Upper lobe of right lung (tissue), 1 donor: ENCODE data around the gene BNC2. TPM values are rescaled to one million over a fixed set of nuclear protein-coding genes. Genes with fewer than 3 reads are reported as not detected.

Experiments
- ATAC-seq: fragments of 200-7000 bp; cut with Tn5 transposase; one replicate; pipeline ENCODE4 v1.9.1; 2020; ENCODE audit warnings: mild to moderate bottlenecking, moderate library complexity
- DNase-seq: peaks from one replicate; pipeline ENCODE4 v3.0.0-alpha.2; 2020
- H3K27ac ChIP-seq: fragments of 200-600 bp; one replicate; pipeline ENCODE4 v1.8.0; 2022
- H3K27me3 ChIP-seq: fragments of 200-600 bp; one replicate; pipeline ENCODE4 v1.8.0; 2022; ENCODE audit warnings: mild to moderate bottlenecking
- H3K36me3 ChIP-seq: fragments of 200-600 bp; one replicate; pipeline ENCODE4 v1.8.0; 2022
- H3K4me1 ChIP-seq: fragments of 200-600 bp; one replicate; pipeline ENCODE4 v1.8.0; 2022
- H3K4me3 ChIP-seq: fragments of 200-600 bp; one replicate; pipeline ENCODE4 v1.8.0; 2022; ENCODE audit warnings: mild to moderate bottlenecking
- H3K9me3 ChIP-seq: fragments of 200-600 bp; one replicate; pipeline ENCODE4 v1.8.0; 2022
- intact Hi-C: fragments of 100-400 bp; cut with DNase I; formaldehyde crosslinking; loops from one replicate; pipeline ENCODE4 v1.11.0; 2022
- total RNA-seq: library from RNA; stranded (reverse); fragmentation: NEBNext Ultra II Directional; extraction: Animal tissue kit (Norgen Biotek cat#: 25700); gene quantifications from one replicate; pipeline ENCODE4 v1.2.1, GENCODE V29; 2021
- TF ChIP-seq, protein P1 (sequence below): fragments of 200-600 bp; IDR thresholded peaks from one replicate; pipeline ENCODE4 v1.8.0; 2022; ENCODE audit warnings: antibody characterized with exemption
- donor health status: DM: no; HTN: yes; CAD: no; lungs with severe emphysema.

BNC2 gene
- total RNA-seq, 1 donor from 2014 or later: 18.1 TPM

DNA sequence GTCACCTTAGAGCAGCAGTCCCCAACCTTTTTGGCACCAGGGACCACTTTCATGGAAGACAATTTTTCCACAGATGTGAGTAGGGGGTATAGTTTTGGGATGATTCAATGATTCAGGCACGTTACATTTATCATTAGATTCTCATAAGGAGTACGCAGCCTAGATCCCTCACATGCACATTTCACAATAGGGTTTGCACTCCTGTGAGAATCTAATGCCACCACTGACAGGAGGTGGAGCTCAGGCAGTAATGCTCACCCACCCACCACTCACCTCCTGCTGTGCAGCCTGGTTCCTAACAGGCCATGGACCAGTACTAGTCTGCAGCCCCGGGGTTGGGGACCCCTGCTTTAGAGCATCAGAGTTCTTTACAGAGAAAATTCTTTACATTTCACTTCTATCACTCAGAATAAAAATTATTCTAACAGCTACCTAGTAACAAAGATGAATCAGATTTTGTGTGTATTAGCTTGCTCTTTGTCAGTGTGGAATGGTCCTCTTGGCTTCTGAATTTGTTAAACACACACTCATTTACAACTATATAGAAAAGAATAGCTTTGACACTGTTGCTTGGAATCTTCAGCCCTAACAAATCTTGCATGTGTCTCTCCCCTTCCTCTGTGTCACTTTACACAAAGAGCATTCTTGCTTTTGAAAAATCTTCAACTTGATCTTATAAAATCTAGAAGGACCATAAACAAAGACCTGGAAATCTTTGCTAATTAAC lies 438.6 kb downstream of the BNC2 start:
- DNase-seq (no peak), ATAC-seq (no peak)
- Histone ChIP-seq H3K27ac (no peak overlapping the region), H3K36me3 (no peaks in the 10 kb centered on the region), H3K27me3 (no peaks in the 10 kb centered on the region), H3K9me3 (no peaks in the 10 kb centered on the region), H3K4me1 (no peaks in the 10 kb centered on the region), H3K4me3 (no peak overlapping the region)
- intact Hi-C loops: no loop called here
- TF ChIP-seq, protein P1, sequence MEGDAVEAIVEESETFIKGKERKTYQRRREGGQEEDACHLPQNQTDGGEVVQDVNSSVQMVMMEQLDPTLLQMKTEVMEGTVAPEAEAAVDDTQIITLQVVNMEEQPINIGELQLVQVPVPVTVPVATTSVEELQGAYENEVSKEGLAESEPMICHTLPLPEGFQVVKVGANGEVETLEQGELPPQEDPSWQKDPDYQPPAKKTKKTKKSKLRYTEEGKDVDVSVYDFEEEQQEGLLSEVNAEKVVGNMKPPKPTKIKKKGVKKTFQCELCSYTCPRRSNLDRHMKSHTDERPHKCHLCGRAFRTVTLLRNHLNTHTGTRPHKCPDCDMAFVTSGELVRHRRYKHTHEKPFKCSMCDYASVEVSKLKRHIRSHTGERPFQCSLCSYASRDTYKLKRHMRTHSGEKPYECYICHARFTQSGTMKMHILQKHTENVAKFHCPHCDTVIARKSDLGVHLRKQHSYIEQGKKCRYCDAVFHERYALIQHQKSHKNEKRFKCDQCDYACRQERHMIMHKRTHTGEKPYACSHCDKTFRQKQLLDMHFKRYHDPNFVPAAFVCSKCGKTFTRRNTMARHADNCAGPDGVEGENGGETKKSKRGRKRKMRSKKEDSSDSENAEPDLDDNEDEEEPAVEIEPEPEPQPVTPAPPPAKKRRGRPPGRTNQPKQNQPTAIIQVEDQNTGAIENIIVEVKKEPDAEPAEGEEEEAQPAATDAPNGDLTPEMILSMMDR: no peak

DNA sequence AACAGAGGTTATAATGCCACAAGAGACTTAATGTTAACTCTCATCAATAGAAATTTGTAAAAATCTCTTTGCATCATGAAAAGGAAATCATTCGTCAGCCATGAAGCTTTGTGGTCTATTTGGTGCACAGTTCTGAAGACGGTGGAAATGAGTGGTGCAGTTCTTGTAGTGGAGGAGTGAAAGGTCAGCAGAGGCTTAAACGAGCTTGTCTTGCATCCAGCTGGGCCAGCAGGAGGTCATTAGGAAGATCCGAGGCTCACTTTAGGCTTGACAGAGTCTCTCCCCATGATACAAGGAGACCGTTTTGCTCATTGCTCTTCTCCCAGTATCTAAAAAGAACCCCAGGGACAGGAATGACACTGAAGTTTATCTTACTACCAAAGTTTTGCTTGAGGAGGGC lies 440.8 kb downstream of the BNC2 start:
- DNase-seq: no peak
- intact Hi-C loops: no loop called here
- no peak for ATAC-seq

DNA sequence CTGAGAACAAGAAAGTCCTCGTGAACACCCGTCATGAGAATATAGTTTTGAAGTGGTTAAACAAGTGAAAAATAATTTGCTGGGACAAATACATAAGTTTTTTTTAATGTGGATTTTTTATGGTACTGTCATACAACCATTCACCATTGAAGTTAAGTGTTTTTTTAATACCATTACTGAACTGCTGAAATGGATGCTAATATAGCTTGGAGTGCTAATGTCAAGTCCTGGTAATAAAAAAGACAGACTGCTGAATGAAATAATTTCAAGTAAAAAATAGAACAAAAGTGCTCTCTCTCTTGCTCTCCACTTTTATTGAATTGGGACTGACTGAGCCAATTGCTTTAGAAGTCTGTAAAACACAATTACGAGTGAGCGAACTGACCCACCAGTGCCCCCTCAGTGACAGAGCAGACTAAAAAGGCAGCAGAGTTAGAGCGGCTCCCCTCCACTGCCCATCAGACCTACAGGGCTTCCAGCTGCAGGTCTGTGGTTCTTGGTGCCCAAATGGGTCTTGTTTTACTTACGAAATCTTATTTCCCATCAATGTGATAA lies 442.5 kb downstream of the BNC2 start:
- no peak for DNase-seq
- Histone ChIP-seq H3K4me1 (no peaks in the 10 kb centered on the region), H3K4me3 (no peak overlapping the region), H3K27ac (no peak overlapping the region), H3K27me3 (no peaks in the 10 kb centered on the region), H3K36me3 (no peaks in the 10 kb centered on the region), H3K9me3 (no peaks in the 10 kb centered on the region)
- ATAC-seq: no peak
- intact Hi-C loops: no loop called here
- TF ChIP-seq, protein P1: no peak

More for the DNA sequence above, 440.8 kb downstream of the BNC2 start:
- Histone ChIP-seq H3K27me3 (no peaks in the 10 kb centered on the region), H3K36me3 (no peaks in the 10 kb centered on the region), H3K4me1 (no peaks in the 10 kb centered on the region), H3K9me3 (no peaks in the 10 kb centered on the region), H3K27ac (no peak overlapping the region), H3K4me3 (no peak overlapping the region)
- TF ChIP-seq, protein P1: no peak

DNA sequence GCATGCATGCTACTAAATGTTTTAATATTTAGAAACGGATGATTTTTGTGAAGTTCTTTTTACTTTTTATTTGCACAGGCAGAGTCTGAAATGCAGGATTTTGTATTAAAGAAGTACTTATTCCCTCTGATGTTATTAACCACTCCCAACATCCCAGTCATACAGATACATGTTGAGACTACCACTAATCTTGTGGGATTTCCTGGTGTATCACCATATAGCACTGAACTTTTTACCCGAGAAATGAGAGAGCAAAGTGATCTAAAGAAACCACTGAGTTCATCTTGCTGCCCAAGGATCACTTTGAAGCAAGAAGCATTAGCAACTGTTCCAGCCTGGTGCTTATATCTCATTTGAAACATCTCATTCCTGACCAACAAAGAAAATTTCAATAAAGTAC lies 443.8 kb downstream of the BNC2 start:
- Histone ChIP-seq H3K9me3 (no peaks in the 10 kb centered on the region), H3K4me3 (no peak overlapping the region), H3K36me3 (no peaks in the 10 kb centered on the region), H3K4me1 (no peaks in the 10 kb centered on the region), H3K27ac (no peak overlapping the region), H3K27me3 (no peaks in the 10 kb centered on the region)
- TF ChIP-seq, protein P1: no peak
- no peak for DNase-seq
- intact Hi-C loops: no loop called here
- no peak for ATAC-seq

DNA sequence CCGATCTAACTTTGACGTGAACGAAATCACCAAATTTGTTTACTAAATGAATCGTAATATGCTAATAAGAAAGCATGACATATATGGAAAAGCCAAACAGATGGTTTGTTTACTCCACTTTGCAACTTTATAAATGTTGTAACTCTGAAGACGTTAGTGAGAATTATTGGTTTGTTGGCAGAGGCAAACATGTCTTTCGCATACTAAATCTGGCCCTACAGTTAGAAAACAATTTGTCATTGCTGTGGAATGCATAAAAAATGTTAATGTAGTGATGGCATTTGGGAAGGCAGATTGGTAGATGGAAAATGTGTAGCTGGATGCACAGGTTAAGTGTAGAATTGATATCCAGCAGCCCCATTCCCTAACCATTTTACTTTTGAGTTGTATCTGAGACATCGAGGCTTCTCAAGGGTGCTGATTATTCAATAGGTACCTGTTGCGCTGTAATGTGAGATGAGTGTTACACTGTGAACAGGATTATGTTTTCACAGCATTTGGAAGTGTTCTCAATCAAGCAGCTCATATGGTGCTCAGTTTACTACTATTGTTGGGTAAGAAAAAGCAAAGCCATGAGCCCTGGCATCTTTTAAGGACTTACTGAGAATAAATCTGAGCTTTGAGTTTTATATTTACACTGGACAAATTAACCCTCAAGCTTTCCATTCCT lies 444.8 kb downstream of the BNC2 start:
- no peak for ATAC-seq
- H3K36me3 ChIP-seq: no peaks in the 10 kb centered on the region
- intact Hi-C loops: no loop called here
- no peaks in the 10 kb centered on the region for H3K9me3 ChIP-seq
- no peak for DNase-seq
- no peaks in the 10 kb centered on the region for H3K27me3 ChIP-seq
- H3K4me1 ChIP-seq: no peaks in the 10 kb centered on the region
- H3K4me3 ChIP-seq: no peak overlapping the region
- H3K27ac ChIP-seq: no peak overlapping the region
- TF ChIP-seq, protein P1: no peak
